Stimulated activated CD4-positive, alpha-beta T cell treated with anti-CD3 and anti-CD28 coated beads, Interleukin-2, amount 100 ng/mL, for 4 hours (primary cell): Measurements from ENCODE around the gene ZNF197.
"Not testable (repeated sequence)": the region's sequence is repeated elsewhere in the genome, so short reads cannot be mapped to it uniquely, and the experiment has no call there.

Experiments
- DNase-seq: peaks from one replicate; pipeline ENCODE4 v3.0.0-alpha.2; 2020; ENCODE audit warnings: low read depth

The ZNF197 gene

DNA sequence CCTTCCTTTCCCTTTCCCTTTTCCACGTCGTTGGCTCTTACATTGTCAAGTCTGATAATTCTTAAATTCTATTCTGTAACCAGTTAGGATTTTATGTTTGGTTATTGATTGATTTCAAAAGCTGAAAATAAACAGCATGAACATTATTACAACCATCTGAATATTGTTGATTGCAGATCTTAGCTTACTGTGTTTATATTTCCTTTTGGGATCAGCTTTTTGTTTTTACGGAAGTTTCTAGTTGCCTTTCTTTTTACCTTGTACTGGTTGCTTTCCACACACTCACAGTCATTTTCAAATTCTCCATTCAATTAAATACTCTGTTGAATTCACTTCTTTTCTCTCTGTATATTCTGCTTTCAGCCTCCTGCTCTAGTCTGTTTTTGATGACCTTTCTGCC lies 40.3 kb downstream of the ZNF197 start:
- DNase-seq = no peak

DNA sequence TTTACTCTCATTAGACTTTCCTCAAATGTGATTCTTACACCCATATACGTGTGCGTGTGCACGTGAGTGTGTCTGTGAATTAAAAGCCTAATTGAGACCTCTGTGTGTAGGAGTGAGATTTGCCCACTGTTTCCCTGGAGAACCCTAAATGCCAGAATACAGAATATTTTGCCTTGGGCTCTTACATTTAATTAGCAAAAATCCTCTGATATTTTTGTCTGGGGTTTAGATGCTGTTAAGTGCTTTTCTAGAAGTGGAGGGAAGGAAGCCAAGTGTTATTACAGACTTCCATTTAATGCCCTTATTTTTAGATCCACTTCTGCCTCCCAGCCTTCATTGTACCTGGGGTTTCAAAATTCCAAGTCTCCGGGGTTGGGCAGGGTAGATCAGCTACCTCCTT lies 41.5 kb downstream of the ZNF197 start:
- no peak for DNase-seq

DNA sequence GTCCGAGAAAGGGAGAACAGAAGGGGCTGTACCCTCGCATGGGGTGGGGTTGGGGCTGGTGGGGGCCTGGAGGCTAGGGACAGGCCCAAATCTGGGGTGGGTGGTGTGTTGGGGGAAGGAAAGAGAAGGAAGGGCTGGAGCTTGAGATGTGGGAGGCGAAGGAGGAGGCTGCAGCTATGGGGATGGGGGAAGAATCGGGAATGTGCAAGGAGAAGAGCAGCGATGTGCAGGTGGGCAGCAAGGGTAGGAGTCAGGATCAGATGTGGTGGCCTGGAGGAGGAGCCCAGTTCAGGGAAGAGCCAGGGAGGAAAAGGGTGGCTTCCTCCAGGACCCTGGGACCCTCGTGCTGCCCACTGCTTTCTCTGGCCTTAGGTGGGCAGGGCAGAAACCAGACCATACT lies 44.9 kb downstream of the ZNF197 start:
- DNase-seq = no peak

DNA sequence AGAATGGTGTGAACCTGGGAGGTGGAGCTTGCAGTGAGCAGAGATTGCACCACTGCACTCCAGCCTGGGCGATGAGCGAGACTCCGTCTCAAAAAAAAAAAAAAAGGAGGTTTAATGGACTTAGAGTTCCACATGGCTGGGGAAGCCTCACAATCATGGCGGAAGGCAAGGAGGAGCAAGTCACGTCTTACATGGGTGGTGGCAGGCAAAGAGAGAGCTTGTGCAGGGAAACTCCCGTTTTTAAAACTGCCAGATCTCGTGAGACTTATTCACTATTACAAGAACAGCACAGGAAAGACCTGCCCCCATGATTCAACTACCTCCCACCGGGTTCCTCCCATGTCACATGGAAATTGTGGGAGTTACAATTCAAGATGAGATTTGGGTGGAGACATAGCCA lies 48.6 kb downstream of the ZNF197 start:
- not testable (repeated sequence) for DNase-seq

DNA sequence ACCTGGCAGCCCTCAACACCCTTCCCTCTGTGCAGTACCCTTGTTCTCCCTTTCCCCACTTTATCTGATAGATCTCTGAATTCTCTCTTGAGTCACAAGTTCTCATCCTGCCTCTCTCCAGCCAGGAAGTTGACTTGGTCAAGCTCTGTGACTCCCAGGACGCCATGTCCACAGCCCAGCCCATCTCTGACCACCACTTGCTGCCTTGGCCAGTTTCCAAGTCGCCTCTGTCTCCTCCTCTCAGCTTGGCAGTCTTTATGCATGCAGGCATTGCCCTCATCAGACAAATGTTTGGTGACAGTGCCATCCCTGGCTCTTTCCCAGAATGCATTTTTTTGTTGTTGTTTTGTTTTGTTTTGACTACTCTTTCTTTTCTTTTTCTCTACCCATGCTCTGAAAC lies 49.4 kb downstream of the ZNF197 start:
- no peak for DNase-seq

DNA sequence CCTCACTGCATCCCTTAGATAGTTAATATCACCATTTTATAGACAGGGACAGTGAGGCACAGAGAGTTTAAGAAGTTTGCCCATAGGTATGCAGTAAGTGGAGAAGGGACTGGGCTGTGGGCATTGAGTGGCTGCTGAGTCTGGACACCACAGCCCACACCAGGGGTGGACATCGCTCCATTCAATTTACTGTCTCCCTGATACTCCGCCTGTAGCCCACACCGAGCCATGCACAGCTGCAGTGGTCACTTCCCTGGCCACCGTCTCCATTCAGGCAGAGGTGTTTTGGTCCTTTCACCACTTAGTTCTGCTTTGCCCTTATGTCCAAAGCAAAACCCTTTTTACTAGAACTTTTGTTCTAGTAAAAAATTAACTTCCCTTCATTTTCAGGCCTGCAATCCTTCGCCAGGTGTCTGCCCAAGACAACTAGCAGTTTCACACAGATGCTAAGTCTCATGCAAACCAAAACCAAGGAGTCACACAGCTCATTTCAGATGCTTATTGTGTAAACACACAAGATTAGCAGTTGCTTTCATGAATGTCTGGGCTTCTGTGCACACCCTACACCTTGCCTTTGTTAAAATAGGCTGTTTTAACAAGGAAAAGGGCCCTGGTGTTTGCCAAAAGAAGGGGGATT lies 53.8 kb downstream of the ZNF197 start:
- DNase-seq = no peak

DNA sequence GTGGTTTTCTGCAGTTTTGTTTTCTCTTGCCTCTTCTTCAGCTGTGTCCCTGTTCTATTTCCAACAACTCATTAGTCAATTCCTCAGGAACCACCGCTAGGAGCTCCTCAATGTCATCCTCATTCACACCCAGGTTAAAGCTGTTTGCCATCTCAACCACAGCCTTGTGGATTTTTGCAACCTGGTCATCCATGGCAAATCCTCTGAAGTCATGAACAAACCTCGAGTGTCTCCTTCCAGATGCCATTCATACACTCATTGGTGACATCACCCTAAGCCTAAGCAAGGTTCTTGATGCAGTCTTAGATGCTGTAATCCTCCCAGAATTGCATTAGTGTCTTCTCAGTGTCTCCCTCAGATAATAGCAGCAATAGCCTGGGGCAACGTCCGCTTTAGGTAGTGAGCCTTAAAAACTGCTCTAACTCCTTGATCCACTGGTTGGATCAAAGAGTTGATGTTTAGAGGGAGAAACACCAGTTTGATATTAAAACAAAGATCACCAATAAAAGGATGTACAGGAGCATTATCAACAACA lies 56.2 kb downstream of the ZNF197 start:
- no peak for DNase-seq

DNA sequence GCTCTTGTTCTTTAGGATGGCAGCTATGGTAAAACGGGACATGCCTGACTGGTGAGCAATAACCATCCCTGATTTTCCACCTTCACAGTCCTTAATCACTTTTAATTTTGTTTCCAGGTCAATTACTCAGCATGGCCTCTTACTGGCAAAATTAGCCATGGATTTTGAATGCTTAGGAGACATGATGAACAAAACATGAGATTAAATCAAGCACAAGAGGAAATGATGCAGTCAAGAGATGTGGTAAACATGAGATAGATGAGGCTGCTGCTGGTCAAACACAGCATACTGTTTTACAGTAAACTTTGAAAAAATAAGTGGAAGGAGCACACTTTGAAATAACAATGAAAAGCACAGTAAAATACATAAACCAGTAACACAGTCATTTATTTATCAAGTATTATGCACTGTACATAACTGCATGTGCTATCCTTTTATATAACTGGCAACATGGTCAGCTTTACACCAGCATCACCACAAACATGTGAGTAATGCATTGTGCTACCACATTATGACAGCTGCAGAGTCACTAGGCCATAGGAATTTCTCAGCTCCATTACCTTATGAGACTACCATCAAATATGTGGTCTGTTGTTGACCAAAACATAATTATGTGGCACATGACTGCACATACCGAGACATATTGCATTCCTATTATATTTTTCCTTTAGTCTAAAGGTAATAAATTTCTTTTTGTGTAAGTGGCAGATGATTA lies 57.5 kb downstream of the ZNF197 start:
- DNase-seq = no peak

DNA sequence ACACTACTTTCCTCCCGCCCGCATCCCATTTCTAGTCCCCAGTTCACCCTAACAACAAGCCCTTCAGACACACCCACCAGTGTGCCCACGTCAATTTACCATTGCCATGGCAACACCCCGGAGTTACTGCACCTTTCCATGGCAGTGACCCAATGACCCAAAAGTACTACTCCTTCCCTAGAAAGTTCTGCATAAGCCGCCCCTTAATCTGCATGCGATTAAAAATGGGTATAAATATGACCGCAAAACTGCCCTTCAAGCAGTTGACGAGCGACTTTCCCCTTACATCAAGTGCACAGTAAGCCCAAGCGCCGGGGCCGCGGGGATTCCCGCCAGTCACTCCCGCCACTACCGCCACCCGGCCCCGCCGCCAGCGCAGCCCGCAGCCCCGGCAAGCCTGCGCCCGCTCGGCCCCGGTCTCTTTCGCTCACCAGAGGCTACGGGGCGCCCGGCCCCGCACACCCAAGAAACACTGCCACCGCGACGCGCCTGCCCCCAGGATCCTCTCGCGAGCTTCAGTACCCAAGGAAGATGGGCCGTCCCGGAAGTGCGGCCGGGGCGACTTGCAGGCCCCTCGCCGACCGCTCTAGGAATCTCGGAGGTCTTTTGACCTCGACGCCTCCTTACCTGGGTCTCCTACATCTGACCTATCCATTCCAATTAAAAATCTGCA lies 60.4 kb downstream of the ZNF197 start:
- peak; percentile 31 for DNase-seq

DNA sequence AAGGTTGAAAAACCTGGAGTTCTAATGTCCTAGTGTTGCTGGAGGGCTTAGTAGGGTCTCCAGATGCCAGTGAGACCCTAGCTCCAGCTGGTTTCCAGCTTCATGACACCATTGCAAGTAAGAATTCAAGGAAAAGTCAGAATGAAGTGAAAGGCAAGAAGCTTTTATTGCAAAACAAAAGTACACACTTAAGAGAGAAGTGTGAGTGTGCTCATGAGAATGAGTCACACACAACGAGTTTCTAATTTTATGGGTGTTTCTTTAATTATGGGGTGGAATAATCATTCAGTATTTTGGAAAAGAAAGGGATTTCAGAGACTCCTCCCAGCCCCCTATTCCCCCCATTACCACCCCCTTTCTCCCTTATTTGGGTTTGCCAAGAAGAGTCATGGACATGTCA lies 63.1 kb downstream of the ZNF197 start:
- no peak for DNase-seq
